HG03378 (cell line): ENCODE results near the gene MYO3B.
A peak's percentile ranks its signal among the peaks of the same experiment; 100 is the strongest.

Source experiments
- ATAC-seq: cut with Tn5 transposase; IDR thresholded peaks from one replicate; pipeline ENCODE4 v1.9.1; 2021; ENCODE audit warnings: mild to moderate bottlenecking, moderate library complexity; ENCODE audit not compliant: unreplicated experiment

MYO3B gene

DNA sequence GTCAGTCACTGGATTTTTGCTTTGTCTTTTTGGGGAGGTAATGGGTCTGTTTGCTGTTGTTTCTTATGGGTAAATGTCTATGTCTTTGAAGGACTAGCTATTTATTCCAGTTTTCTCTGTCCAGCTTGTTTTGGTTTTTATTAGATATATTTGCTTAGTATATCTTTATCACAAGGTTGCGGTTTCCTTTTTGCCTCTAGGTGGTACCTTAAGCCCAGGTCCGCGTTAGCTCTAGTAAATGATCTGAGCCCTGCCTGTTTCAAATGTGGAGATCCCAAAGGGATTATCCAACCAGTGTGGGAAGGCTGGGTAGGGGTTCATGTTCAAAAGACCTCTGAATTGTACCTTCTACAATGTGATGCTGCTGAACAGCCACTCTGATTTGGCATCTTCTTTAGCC lies 114.5 kb downstream of the MYO3B start:
- no peak for ATAC-seq

DNA sequence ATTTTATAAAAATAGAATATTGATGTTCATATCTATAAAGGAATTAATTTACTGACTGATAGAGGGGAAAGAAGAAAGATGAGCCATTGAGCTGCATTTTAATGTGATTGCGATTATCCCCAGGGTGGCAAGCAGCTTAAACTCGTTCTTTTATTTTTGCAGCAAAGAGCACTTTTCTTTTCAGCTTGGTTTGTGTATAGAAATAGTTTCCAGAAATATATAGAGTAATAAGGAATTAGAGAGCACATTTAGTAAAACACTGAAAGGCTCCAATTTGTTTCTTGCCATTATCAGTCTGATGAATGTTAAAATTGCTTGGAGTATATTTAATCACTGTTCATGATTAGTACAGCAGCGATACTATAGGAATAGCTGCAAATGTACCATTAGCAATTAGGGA lies 119.5 kb downstream of the MYO3B start:
- no peak for ATAC-seq

DNA sequence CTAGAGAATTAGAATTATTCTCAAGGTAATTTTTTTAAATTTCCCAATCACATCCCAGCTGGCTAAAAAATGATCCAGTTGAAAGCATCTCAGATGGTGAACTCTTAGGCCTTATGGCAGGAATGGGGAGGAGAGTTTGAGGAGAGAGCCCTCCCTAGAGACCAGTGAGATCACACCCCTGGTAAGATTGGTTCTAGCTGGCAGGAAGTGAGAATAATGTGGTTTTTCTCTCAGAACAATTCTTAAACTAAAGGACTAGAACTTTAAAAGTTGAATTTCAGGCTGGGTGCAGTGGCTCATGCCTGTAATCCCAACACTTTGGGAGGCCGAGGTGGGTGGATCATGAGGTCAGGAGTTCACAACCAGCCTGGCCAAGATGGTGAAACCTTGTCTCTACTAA lies 120.2 kb downstream of the MYO3B start:
- peak; percentile 82 for ATAC-seq

DNA sequence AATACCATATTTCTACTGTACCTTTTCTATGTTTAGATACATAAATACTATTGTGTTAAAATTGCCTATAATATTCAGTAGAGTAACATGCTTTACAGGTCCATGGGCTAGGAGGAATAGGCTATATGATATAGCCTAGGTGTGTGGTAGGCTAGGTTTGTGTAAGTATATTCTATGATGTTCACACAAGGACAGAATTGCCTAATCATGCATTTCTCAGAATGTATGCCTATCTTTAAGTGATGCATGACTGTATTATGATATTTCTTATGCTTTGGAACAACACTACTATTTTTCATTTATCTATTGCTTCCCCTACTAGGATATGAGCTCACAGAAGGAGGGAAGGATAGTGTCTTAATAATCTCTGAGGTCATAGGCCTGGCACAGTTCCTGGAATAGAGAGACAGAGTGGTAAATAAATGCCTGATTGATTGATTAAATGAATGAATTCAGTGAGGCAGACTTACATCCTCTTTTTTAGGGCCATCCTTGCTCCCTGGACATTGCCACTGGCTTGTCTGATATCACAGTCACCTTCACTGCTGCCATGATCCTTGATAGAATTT lies 121.0 kb downstream of the MYO3B start:
- no peak for ATAC-seq

DNA sequence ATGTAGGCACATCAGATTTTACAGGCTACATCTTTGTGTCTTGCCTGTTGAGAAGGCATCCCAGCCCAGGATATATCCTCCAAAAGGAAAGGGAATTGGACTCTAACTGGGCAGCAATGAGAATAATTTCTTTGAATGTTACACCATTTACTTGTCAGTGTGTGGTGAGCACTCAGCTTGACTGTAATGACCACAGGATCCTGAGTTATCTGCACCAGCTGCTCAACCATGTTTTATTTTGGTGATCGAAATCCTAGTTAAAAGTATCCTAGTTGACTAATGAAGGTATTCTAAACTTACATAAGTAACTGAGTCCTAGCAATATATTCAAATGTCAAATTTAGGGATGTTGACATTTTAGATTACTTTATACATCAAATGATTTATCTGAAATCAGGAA lies 123.0 kb downstream of the MYO3B start:
- no peak for ATAC-seq

DNA sequence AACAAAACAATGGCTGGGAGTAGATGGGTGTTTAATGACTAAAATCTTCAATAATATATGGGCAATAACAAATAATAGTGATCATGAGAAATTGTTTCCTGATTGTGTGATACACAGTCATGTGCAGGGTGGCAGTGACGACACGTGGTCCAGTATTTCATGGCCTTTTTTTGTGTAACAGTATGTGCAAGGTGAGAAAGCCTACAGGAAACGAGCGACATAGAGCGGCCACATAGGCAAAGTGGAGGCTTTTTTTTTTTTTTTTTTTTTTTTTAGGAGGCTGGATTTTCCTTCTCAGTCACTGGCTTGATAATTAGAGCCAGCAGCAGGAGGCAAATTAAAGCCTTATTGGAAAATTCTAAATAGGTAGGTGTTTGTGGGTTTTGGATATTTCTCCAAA lies 123.7 kb downstream of the MYO3B start:
- ATAC-seq, result no peak

DNA sequence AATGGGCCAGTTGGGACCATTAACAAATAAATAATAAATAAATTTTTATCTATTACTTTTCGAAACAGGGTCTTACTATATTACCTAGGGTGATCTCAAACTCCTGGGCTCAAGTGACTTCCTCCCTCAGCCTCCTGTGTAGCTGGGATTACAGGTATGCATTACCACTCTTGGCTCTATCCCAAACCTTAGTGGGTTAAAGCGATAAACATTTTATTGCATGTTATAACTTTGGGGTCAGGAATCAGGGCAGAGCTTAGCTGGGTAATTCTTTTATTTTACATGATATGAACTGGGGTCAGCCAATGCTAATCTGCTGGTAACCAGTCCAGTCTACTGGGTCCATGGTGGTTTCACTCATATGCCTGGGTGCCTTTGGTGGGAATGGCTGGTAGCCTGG lies 127.8 kb downstream of the MYO3B start:
- ATAC-seq, result no peak

DNA sequence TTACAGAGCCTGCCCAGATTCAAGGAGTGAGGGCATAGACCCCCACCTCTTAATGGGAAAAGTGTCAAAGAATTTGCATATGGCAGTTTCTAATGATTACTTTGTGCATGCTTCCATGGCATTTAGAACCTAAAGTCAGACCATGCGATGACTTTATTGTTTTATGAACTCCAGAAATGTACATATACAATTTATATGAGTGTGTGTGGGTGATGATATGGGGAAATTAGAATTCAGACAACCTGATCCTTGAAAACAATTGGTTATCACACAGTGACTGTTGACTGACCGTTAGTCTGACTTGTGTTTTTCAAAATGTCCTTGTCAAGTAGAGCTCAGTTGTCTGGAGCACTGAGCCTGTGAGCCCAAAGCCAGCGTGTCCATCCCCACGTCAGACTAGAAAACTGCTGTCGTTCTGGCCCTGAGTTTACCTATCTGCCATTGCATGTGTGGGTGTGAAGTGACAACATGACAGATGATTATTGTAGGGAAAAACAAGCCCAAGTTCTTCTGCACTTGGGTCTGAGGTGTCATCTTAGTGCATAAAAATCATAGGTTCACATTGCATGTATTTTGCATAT lies 128.4 kb downstream of the MYO3B start:
- ATAC-seq, result no peak

DNA sequence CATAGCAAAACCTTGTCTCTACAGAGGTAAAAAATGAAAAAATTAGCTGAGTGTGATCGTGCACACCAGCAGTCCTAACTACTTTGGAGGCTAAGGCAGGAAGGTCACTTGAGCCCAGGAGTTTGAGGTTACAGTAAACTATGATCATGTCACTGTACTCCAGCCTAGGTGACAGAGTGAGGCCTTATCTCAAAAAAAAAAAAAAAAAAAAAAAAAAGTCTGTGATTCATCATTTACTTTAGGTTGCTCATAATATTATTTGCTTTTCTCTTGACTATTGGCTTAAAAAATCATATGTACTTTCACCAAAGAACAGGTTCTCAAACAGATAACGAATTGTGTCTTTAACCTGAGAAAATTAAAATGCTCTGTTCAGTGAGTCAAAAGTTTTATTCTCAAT lies 129.1 kb downstream of the MYO3B start:
- no peak for ATAC-seq

DNA sequence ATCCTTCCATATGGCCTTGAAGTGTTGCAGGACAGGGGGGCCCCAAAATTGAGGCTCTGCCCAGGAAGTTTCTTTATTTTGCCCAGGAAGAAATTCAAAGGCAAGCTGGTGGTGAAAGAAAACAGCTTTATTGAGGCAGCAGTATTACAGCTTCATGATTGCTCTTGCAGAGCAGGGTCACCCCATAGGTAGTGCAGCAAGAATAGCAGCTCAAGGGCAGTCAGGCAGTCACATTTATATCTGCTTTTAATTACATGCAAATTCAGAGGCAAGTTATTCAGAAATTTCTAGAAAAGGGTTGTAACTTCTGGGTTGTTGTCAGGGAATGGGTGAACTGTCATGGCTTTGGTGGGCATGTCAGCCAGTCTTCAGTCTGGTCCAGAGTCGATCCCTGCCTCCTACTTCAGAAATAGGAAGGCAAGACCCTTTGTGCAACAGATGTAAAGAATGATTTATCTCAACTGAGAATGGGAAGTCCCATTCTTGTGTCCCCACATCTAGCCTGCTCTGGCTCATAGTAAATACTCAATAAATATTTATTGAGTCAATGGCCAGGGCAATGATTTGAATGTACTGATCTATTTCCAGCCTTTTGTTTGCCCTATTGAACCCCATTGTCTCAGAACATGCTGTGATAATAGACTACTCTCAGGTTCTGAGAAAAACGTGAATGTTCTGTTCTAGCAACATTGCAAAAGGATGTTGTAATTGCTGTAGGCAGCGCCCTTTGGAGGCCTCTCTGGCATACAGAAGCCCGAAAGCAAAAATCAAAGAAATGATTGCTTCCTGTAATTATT lies 129.8 kb downstream of the MYO3B start:
- no peak for ATAC-seq

DNA sequence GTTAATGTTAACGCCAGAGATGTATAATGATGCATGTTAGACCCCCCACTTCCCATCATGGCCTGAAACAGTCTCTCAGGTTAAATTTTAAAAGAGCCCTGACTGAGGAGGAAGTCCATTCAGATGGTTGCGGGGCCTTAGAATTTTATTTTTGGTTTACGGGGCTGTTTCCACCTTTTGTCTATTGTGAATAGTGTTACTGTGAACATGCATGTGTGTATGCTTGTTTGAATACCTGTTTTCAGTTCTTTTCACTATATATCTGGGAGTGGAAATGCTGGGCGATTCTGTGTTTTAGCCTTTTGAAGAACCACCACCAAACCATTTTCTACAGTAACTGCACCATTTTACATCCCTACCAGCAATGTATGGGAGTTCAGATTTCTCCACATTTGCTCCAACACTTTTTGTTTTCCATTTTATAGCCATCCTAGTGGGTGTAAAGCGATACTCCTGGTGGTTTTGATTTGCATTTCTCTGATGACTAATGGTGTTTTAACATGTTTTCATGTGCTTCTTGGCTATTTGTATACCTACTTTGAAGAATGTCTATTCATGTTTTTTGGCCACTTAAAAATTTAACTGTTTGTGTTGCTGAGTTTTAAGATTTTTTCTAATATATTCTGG lies 133.0 kb downstream of the MYO3B start:
- ATAC-seq, result no peak

DNA sequence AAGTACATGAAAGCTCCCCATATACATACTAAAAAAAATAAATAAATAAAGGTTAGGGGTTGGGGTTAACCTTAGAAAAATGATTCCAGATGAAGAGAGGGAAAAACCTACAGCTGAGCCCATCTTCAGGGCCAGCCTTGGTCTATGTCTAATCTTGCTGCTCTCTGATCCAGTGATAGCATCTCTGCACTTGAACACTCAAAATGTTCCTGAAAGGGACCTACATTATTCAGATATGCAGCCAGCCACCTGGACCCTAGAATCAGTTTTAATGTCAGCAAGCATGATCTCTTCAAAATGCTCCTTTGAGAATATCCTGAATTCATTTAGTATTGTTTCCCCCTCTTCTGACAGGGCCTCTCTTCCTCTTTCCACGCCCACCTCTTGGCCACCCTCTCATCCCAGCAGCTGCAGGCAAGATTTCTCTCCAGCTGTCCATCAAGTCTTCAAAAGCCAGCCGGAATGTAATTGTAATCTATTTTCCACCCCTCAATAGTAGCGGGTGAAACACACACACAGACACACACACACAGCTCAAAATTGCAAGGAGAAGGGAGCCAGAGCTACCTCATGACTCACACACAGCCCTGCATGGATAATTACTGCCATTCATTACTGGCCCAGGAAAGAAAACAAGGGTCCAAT lies 135.5 kb downstream of the MYO3B start:
- no peak for ATAC-seq

DNA sequence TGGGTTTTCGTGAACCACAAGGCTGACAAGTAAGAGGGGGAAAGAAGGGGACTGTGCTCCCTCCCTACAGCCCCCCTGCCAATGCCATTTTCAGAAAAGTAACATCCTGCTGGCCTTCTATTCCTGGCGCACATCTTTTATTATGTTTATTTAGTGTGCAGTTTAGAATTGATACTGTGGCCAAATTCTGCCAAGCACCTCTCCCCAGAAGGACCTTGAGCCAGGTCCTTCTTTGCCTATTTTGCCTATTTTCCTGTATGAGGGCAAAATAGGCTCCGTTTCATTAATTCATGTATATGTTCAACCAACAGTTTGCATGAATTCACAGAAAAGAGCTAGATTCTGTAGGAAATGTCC lies 136.0 kb downstream of the MYO3B start:
- ATAC-seq, result no peak

DNA sequence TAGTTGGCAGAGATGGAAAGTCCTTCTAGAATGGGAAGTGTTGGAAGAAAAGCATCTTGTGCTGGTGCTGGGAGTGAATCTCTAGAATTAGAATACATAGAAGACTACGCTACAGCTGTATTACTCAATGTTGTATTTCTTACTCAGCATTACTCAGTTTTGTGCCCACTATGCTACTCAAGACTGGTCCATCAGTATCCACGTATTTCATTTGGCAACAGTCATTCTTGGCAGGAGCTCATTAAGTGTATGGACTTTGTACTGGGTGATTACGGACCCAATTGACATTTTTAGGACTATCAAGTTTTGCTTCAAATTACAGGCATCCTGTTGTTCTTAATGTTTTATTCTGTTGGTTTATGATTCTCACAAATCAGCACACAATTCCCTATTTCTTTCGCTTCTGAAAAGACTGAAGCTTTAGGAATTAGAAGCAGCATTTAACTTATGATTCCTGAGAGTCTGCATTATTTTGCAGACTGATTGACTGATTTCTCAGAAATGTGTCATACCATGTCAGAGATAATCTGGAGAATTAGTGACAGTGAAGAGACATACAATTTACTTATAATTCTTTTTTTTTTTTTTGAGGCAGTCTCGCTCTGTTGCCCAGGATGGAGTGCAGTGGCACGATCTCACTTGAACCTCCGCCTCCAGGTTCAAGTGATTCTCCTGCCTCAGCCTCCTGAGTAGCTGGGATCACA lies 136.9 kb downstream of the MYO3B start:
- ATAC-seq, result no peak

DNA sequence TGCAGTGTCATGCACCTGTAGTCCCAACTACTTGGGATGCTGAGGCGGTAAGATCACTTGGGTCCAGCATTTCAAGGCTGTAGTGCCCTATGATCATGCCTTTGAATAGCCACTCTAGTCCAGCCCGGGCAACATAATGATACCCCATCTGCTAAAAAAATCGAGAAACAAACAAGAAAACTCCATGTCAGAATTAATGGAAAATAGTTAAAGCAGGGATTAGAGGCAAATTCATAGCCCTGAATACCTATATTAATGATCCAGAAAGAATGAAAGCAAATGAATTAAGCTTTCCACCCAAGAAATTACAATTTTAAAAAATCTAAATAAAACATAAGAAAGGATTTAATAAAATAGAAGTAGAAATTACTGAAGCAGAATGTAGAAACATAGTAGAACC lies 143.0 kb downstream of the MYO3B start:
- ATAC-seq, result no peak

DNA sequence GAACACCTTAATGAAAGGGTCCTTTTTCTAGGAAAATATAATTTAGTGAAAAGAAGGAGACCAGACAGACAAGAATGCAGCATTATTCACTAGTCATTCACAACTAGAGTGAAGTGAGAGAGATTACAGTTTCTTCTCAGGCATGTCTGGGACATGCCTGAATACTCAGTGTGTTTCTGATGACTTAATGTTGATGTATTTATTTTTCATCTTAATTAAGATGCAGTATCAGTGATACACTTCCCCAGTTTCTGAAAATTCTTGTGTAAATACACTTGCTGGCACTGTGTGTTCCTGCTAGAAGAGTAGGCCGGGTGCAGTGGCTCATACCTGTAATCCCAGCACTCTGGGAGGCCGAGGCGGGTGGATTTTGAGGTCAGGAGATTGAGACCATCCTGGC lies 143.6 kb downstream of the MYO3B start:
- ATAC-seq, result no peak

DNA sequence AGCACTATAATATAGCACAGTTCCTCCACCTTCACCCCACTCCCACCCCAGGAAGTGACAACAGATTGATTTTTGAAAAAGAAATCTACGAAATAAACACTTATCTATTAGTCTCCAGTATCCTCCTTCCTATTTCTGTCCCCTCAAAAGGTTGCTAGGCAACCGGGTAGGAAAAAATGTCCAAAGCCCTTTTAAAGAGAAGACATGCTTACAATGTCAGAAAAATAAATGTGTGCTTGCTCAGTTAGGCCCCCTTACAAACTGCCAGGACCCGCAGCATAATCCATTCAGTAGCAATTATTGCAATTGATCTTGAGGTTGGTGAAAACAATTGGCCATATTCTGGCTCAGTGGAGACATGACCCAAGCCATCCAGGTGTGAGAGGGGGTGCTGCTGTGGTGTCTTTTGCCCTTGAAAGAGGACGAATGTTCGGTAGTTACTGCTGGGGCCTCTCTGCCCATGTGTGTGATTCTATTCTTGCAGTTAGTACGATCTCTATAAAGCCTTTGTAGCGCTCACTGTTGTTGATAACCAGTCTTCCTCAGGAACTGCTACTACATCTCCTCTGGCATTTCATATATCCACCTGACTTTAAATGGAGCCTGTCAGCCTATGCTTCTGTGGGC lies 144.3 kb downstream of the MYO3B start:
- no peak for ATAC-seq

DNA sequence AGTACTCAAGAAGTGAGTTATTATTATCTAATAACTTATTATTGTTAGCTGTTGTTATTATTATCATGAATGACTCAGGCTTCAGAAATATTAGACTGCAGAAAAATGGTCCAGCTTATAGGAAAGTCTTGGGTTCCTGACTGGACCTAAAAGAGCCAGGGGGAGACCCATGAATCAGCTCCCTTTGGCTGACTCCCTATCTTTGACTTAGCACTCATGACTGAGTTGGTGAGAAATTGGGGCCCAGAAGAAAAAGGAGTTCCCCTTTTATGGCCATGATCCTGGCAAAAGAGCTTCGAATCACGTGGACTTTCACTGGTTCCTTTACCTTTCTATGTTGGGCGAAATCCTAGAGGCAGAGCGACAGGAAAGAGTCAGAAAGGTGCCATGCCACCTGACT lies 145.8 kb downstream of the MYO3B start:
- no peak for ATAC-seq

DNA sequence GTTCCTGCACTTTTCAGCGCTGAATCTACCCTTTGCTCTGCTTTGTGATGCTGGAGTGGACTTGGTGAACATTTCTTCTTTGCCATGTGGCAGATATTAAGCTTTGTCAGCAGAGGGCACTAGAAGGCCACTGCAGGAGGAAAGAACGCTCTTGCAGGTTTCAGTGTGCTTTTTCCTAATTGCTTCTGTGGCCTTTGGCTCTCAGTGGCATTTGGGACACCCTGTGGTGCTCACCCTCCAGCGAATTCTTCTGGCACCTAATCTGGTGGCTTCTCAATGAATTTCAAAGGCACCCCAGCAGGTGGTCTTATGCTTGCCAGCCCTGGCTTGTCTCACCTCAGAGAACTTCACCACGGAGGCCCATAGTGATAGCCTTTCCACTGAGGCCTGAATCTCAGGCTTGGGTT lies 146.7 kb downstream of the MYO3B start:
- no peak for ATAC-seq

DNA sequence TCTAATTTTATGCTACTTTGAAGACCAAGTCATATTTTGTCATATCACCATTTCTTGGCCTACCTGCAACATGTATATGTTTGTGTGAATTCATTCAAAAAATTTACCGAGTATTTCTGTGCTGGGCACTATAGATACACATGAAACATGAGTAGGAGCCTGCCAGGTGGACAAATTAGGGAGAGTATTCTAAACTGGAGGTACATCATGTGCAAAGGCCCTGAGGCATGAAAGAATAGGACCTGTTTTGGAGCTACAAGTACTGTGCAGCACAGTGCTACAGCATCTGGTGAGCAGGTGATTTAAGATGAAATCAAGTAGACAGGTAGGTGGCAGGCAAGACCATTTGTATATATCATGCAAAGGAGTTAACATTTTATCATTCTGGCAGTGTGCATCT lies 152.9 kb downstream of the MYO3B start:
- no peak for ATAC-seq
